CD4-positive, CD25-positive, alpha-beta regulatory T cell (primary cell): ENCODE measurements around the gene PSME3. TPM values are rescaled to one million over a fixed set of nuclear protein-coding genes. Genes with fewer than 3 reads are reported as not detected.
A peak's percentile ranks its signal among the peaks of the same experiment; 100 is the strongest.

Source experiments
- ATAC-seq, 2 donors: fragments of 150-1000 bp; cut with Tn5 transposase; one replicate each; pipeline ENCODE4 v1.10.0; 2021; ENCODE audit warnings: low read depth in 2 of 2, moderate number of reproducible peaks in 2 of 2, moderate library complexity in 1 of 2
- DNase-seq, 3 donors: peaks; one replicate each; pipeline versions ENCODE4 v3.0.0 to v3.0.0-alpha.2; 2012 to 2022; ENCODE audit warnings: mixed read lengths in 1 of 3
- H3K27ac ChIP-seq: one replicate; pipeline ENCODE4 v1.7.0; 2013; ENCODE audit warnings: mild to moderate bottlenecking, low read length; ENCODE audit not compliant: insufficient read depth, poor library complexity, severe bottlenecking
- H3K27me3 ChIP-seq: one replicate; pipeline ENCODE4 v1.7.0; 2013; ENCODE audit warnings: low read length; ENCODE audit not compliant: control insufficient read depth, insufficient read depth
- H3K36me3 ChIP-seq: one replicate; pipeline ENCODE4 v1.7.0; 2013; ENCODE audit warnings: mild to moderate bottlenecking, low read length, moderate library complexity; ENCODE audit not compliant: control insufficient read depth, insufficient read depth
- H3K4me1 ChIP-seq: 2 replicates; pipeline ENCODE4 v1.7.0; 2013; ENCODE audit warnings: mild to moderate bottlenecking, low read length; ENCODE audit not compliant: insufficient read depth, control insufficient read depth, poor library complexity, severe bottlenecking
- H3K4me3 ChIP-seq: one replicate; pipeline ENCODE4 v1.7.0; 2013; ENCODE audit warnings: low read depth, mild to moderate bottlenecking, low read length, moderate library complexity
- H3K9me3 ChIP-seq, 2 experiments: 1 replicate in 1 of 2; 2 replicates in 1 of 2; pipeline ENCODE4 v1.7.0; 2013; ENCODE audit warnings: low read length in 2 of 2, mild to moderate bottlenecking in 1 of 2, moderate library complexity in 1 of 2; ENCODE audit not compliant: control insufficient read depth in 2 of 2
- H3K27ac Mint-ChIP-seq, 3 donors: one replicate each; pipeline ENCODE4 v1.8.0; 2020 to 2022; ENCODE audit warnings: mild to moderate bottlenecking in 3 of 3, mixed read lengths in 3 of 3, moderate library complexity in 2 of 3
- H3K27me3 Mint-ChIP-seq: one replicate; pipeline ENCODE4 v1.8.0; 2022; ENCODE audit warnings: mild to moderate bottlenecking, mixed read lengths
- H3K36me3 Mint-ChIP-seq: one replicate; pipeline ENCODE4 v1.8.0; 2020; ENCODE audit warnings: mixed read lengths
- H3K4me1 Mint-ChIP-seq, 4 donors: one replicate each; pipeline ENCODE4 v1.8.0; 2020 to 2022; ENCODE audit warnings: mixed read lengths in 4 of 4, mild to moderate bottlenecking in 1 of 4
- H3K4me3 Mint-ChIP-seq, 4 donors: one replicate each; pipeline ENCODE4 v1.8.0; 2020 to 2022; ENCODE audit warnings: mild to moderate bottlenecking in 4 of 4, mixed read lengths in 4 of 4, moderate library complexity in 3 of 4
- H3K9me3 Mint-ChIP-seq, 7 donors: one replicate each; pipeline ENCODE4 v1.8.0; 2020 to 2022; ENCODE audit warnings: mixed read lengths in 7 of 7, mild to moderate bottlenecking in 3 of 7, moderate library complexity in 2 of 7
- polyA plus RNA-seq, 4 donors: library from polyadenylated mRNA; unstranded; fragments of 300-500 nt; fragmentation: Illumina TruSeq; gene quantifications; one replicate each; pipeline ENCODE4 v1.2.3, GENCODE V29; 2021
- total RNA-seq: library from RNA; stranded (reverse); gene quantifications from one replicate; pipeline ENCODE4 v1.2.3, GENCODE V29; 2022

PSME3 gene, protein sequence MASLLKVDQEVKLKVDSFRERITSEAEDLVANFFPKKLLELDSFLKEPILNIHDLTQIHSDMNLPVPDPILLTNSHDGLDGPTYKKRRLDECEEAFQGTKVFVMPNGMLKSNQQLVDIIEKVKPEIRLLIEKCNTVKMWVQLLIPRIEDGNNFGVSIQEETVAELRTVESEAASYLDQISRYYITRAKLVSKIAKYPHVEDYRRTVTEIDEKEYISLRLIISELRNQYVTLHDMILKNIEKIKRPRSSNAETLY
- 66.7 TPM for total RNA-seq
- polyA plus RNA-seq = 100 to 1,000 TPM; 114 to 129 (median 127) TPM

DNA sequence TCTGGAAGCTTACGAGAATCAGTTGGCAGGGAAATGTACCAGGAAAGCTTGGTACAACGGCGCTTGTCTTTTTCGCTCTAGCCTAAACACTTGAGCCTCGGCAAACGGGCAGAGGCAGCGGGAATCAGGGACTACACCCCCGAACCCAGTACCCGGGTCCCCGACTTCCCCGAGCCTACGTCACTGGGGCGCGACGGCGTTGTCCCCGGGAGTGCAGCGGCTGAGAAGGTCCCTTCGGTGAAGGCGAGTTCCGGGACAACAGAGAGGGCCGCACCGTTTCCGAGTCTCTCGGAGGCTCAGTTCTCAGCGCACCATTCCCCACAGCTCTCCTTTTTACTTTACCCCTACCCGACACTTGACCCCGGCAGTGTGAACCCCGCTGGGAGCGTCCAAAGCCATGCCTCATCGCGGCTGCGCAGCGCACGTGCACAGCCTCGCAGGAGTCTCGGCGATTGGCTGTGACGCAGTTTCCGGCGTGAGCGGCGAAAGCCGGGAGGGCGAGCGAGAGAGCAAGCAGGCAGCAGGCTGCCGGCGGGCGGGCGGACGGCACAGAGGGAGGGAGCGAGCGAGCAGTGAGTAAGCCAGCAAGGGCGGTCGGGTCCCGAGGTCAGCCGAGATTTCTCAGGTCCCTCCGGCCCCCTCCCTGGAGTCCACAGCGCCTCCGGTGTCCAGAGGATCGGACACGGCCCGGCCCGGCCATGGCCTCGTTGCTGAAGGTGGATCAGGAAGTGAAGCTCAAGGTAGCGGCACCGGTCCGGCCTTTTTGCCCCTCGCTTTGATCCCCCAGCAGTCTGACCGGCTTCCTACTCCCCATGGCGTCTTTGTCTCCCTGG, at the start of gene PSME3:
TSS of gene PSME3 (plus strand) at position 464 of the 833 bp plus-strand sequence. CDS start at position 699, 235 bp downstream.
- peaks cover 12% of the 10 kb centered on the region for H3K36me3 Mint-ChIP-seq

DNA sequence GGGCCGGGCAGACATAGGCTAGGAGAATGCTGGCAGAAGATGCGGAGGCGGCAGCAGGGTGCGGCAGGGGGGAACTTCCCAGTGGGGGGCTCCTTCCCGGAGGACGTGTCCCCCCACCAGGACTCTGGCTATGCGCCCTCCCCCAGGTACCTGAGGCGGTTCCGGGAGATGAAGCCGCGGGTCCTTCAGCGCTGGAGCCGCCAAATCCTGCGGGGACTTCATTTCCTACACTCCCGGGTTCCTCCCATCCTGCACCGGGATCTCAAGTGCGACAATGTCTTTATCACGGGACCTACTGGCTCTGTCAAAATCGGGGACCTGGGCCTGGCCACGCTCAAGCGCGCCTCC, 49.4 kb upstream of the PSME3 start:
- H3K36me3 Mint-ChIP-seq = peaks cover 15% of the 10 kb centered on the region
- H3K9me3 ChIP-seq = no peaks in the 10 kb centered on the region
- H3K4me1 ChIP-seq = peaks cover 13% of the 10 kb centered on the region
- DNase-seq (no peak), ATAC-seq (no peak)
- peaks cover 0 to 4% (median 1%) of the 10 kb centered on the region in 7 donors for H3K9me3 Mint-ChIP-seq
- H3K4me3 ChIP-seq = no peak overlapping the region
- peaks cover 80% of the 10 kb centered on the region for H3K27me3 Mint-ChIP-seq
- peaks cover 26% of the 10 kb centered on the region for H3K27me3 ChIP-seq
- H3K4me3 Mint-ChIP-seq = no peak overlapping the region
- no peak overlapping the region for H3K27ac ChIP-seq
- H3K27ac Mint-ChIP-seq = no peak overlapping the region
- H3K36me3 ChIP-seq = peaks cover 11% of the 10 kb centered on the region
- H3K4me1 Mint-ChIP-seq = peaks cover 0 to 39% (median 15%) of the 10 kb centered on the region in 4 donors

More for the DNA sequence above, at the start of gene PSME3:
- Mint-ChIP-seq H3K4me3 (peak within 1 kb of the TSS; percentile 95 to 99 (median 98)), H3K27me3 (peaks cover 10% of the 10 kb centered on the region), H3K9me3 (peaks cover 0 to 3% (median 0%) of the 10 kb centered on the region in 7 donors), H3K4me1 (peaks cover 8 to 29% (median 18%) of the 10 kb centered on the region in 4 donors), H3K27ac (peak within 1 kb of the TSS; percentile 97 to 99 (median 98))
- no peaks in the 10 kb centered on the region for H3K9me3 ChIP-seq
- peak within 1 kb of the TSS; percentile 94 for H3K27ac ChIP-seq
- H3K4me3 ChIP-seq = peak within 1 kb of the TSS; percentile 97
- peaks cover 18% of the 10 kb centered on the region for H3K36me3 ChIP-seq
- no peaks in the 10 kb centered on the region for H3K27me3 ChIP-seq
- peak; percentile 88 to 94 (median 90) for DNase-seq
- peak; percentile 88 to 91 for ATAC-seq
- peaks cover 13% of the 10 kb centered on the region for H3K4me1 ChIP-seq

DNA sequence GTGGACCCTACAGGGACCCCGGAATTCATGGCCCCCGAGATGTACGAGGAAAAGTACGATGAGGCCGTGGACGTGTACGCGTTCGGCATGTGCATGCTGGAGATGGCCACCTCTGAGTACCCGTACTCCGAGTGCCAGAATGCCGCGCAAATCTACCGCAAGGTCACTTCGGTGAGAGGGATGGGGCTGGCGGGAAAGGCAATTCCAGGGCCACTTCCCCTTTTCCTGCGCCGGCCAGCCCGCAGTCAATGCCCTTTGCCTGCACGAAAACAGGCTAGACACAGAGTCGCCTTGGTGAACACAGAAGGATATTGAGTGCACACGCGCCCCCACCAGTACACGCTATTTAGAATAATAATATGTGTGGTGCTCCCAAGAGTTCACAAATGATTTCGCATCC, 48.8 kb upstream of the PSME3 start:
- Histone ChIP-seq H3K4me3 (no peak overlapping the region), H3K36me3 (peaks cover 5% of the 10 kb centered on the region), H3K4me1 (peaks cover 13% of the 10 kb centered on the region), H3K27ac (no peak overlapping the region), H3K27me3 (peaks cover 26% of the 10 kb centered on the region), H3K9me3 (no peaks in the 10 kb centered on the region)
- no peak for ATAC-seq
- Mint-ChIP-seq H3K27ac (no peak overlapping the region), H3K4me3 (peak overlapping the region in 3 of 4 donors; percentile 11 to 72 (median 44)), H3K27me3 (peaks cover 80% of the 10 kb centered on the region), H3K4me1 (peaks cover 0 to 36% (median 14%) of the 10 kb centered on the region in 4 donors), H3K36me3 (peaks cover 12% of the 10 kb centered on the region), H3K9me3 (peaks cover 0 to 4% (median 1%) of the 10 kb centered on the region in 7 donors)
- no peak for DNase-seq

DNA sequence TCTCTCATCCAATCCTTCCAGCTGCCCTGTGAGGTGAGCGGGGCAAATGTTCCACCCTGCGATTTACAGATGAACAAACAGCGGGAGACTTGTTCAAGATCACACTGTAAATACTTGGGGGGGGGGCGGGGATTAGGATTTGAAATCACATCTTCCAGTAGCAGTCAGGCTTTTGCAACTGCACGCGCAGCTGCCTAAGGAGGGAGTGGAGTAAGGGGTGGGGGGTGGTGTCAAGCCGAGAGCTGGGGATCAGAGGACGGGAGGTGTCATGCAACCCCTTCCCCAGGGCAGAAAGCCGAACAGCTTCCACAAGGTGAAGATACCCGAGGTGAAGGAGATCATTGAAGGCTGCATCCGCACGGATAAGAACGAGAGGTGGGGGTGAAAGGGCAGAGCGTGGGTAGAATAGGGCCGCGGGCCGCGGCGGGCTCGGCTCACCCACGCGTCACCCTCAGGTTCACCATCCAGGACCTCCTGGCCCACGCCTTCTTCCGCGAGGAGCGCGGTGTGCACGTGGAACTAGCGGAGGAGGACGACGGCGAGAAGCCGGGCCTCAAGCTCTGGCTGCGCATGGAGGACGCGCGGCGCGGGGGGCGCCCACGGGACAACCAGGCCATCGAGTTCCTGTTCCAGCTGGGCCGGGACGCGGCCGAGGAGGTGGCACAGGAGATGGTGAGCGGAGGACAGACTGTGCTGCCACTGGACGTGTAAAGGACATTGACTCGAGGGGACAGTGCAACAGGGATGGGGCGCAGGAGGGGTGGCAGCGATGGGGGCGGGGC, 48.2 kb upstream of the PSME3 start:
- no peak overlapping the region for H3K27ac ChIP-seq
- Mint-ChIP-seq H3K27me3 (peaks cover 74% of the 10 kb centered on the region), H3K4me3 (peak overlapping the region in 3 of 4 donors; percentile 11 to 72 (median 44)), H3K4me1 (peaks cover 0 to 31% (median 11%) of the 10 kb centered on the region in 4 donors), H3K27ac (no peak overlapping the region), H3K36me3 (peaks cover 9% of the 10 kb centered on the region), H3K9me3 (peaks cover 0 to 4% (median 1%) of the 10 kb centered on the region in 7 donors)
- H3K27me3 ChIP-seq = peaks cover 26% of the 10 kb centered on the region
- H3K9me3 ChIP-seq = no peaks in the 10 kb centered on the region
- ATAC-seq (peak in 1 of 2 donors; percentile 12), DNase-seq (no peak)
- H3K4me1 ChIP-seq = peaks cover 13% of the 10 kb centered on the region
- H3K4me3 ChIP-seq = no peak overlapping the region
- peaks cover under 1% of the 10 kb centered on the region for H3K36me3 ChIP-seq

DNA sequence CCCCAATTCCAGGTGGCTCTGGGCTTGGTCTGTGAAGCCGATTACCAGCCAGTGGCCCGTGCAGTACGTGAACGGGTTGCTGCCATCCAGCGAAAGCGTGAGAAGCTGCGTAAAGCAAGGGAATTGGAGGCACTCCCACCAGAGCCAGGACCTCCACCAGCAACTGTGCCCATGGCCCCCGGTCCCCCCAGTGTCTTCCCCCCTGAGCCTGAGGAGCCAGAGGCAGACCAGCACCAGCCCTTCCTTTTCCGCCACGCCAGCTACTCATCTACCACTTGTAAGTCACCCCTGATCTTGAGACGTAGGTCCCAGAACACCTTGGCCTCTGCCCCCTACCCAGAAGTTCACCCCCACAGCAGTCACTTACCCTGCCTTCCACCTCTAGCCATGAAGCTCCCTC, 45.9 kb upstream of the PSME3 start:
- Mint-ChIP-seq H3K4me3 (no peak overlapping the region), H3K4me1 (peaks cover 0 to 25% (median 10%) of the 10 kb centered on the region in 4 donors), H3K27me3 (peaks cover 62% of the 10 kb centered on the region), H3K9me3 (peaks cover 0 to 4% (median 1%) of the 10 kb centered on the region in 7 donors), H3K36me3 (peaks cover 4% of the 10 kb centered on the region), H3K27ac (no peak overlapping the region)
- peaks cover 20% of the 10 kb centered on the region for H3K27me3 ChIP-seq
- DNase-seq (no peak), ATAC-seq (no peak)
- no peaks in the 10 kb centered on the region for H3K9me3 ChIP-seq
- H3K27ac ChIP-seq = no peak overlapping the region
- H3K36me3 ChIP-seq = no peaks in the 10 kb centered on the region
- no peak overlapping the region for H3K4me3 ChIP-seq
- H3K4me1 ChIP-seq = peaks cover 4% of the 10 kb centered on the region

DNA sequence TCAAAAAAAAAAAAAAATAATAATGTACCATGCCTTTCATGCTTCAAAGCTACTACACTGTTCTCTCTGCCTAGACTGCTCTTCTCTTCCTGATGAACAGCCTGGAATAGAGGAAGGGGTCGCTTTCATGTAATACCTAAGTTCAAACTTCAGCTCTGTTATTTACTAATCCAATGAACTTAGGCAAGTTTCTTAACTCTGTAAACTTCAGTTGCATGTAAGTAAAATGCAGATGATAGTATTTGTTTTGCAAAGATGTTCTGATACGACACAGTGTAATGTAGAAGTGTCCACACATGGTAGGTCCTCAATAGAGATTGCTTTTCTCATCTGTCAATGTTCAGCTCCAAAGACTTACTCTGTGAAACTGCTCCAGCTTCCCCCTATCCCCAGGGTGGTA, 41.2 kb upstream of the PSME3 start:
- Mint-ChIP-seq H3K4me3 (no peak overlapping the region), H3K27me3 (peaks cover 18% of the 10 kb centered on the region), H3K36me3 (peaks cover 10% of the 10 kb centered on the region), H3K27ac (no peak overlapping the region), H3K4me1 (peaks cover 0 to 14% (median 4%) of the 10 kb centered on the region in 4 donors), H3K9me3 (peaks cover 0 to 1% (median 0%) of the 10 kb centered on the region in 7 donors)
- Histone ChIP-seq H3K27me3 (no peaks in the 10 kb centered on the region), H3K36me3 (no peaks in the 10 kb centered on the region), H3K27ac (no peak overlapping the region), H3K9me3 (no peaks in the 10 kb centered on the region), H3K4me3 (no peak overlapping the region), H3K4me1 (peaks cover 4% of the 10 kb centered on the region)
- no peak for DNase-seq
- ATAC-seq = no peak

DNA sequence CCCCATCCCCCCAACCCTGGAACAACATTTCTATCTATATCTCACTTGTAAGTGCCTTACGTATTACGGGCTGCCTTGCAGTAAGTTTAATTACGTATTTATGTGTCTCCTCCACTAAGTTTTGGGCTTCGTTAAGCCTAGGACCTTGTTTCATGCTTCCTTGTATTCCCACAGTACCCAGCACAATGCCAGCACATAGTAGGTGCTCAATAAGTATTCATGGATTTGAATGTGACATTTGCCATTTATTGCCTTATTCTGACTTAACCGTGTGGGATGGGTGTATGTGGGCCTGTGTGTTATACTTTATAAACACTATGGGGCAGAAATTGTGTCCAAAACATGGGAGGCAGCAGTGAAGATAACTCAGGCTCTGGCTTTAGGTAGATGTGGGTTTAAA, 40.7 kb upstream of the PSME3 start:
- Mint-ChIP-seq H3K27ac (no peak overlapping the region), H3K4me1 (peaks cover 0 to 20% (median 7%) of the 10 kb centered on the region in 4 donors), H3K36me3 (peaks cover 10% of the 10 kb centered on the region), H3K27me3 (peaks cover 14% of the 10 kb centered on the region), H3K9me3 (peaks cover 0 to 1% (median 0%) of the 10 kb centered on the region in 7 donors), H3K4me3 (peak overlapping the region in 2 of 4 donors; percentile 39 to 56)
- DNase-seq (no peak), ATAC-seq (no peak)
- Histone ChIP-seq H3K27me3 (no peaks in the 10 kb centered on the region), H3K27ac (no peak overlapping the region), H3K4me1 (peaks cover 4% of the 10 kb centered on the region), H3K36me3 (no peaks in the 10 kb centered on the region), H3K9me3 (no peaks in the 10 kb centered on the region), H3K4me3 (no peak overlapping the region)
